IMR-90 (cell line): ENCODE results near the gene KRTAP21-1.

Source experiments
- CTCF ChIP-seq: conservative IDR thresholded peaks from 2 replicates; pipeline ENCODE4 v1.5.1; 2012; ENCODE audit warnings: mild to moderate bottlenecking, low read depth, low read length, improper control_type of control experiment
- MAZ ChIP-seq: IDR thresholded peaks from 2 replicates; pipeline ENCODE4 v1.6.1; 2012; ENCODE audit warnings: low read depth, mild to moderate bottlenecking, low read length, improper control_type of control experiment, moderate library complexity, borderline replicate concordance
- POLR2A ChIP-seq: IDR thresholded peaks from 2 replicates; pipeline ENCODE4 v1.6.1; 2012; ENCODE audit warnings: mild to moderate bottlenecking, low read depth, low read length
- RFX5 ChIP-seq: IDR thresholded peaks from 2 replicates; pipeline ENCODE4 v1.8.0; 2012; ENCODE audit warnings: low read depth, mild to moderate bottlenecking, low read length, moderate library complexity
- SMC3 ChIP-seq: fragments of 150-350 bp; IDR thresholded peaks from 2 replicates; pipeline ENCODE4 v1.6.1; 2016; ENCODE audit warnings: low read depth, mild to moderate bottlenecking, antibody characterized with exemption, low read length, moderate library complexity

- no peak for TF ChIP-seq CTCF
- TF ChIP-seq POLR2A, result no peak
- no peak for TF ChIP-seq SMC3
- TF ChIP-seq MAZ, result no peak
- TF ChIP-seq RFX5, result no peak
Observed at GRCh38 chr21:30719401-30719800, 35.8 kb downstream of the KRTAP21-1 start.
